K562 (cell line): ENCODE measurements around the gene ALS2.

Source experiments
- DMBX1 ChIP-seq: fragments of 250-450 bp; sonication (Bioruptor Pico); IDR thresholded peaks from 2 replicates; pipeline ENCODE4 v1.8.0; 2022; ENCODE audit warnings: inconsistent platforms, mild to moderate bottlenecking, moderate library complexity, borderline replicate concordance
- ETS2 ChIP-seq: IDR thresholded peaks from 2 replicates; pipeline ENCODE4 v1.6.1; 2016; ENCODE audit warnings: borderline replicate concordance, missing genetic modification characterization, mild to moderate bottlenecking, moderate library complexity, missing compliant biosample characterization; ENCODE audit not compliant: poor library complexity, severe bottlenecking
- NRF1 ChIP-seq, 2 experiments: fragments of 450-650 bp; IDR thresholded peaks in 1 of 2; conservative IDR thresholded peaks in 1 of 2; 2 replicates each; pipeline ENCODE4 v1.6.1; 2014; ENCODE audit warnings: mild to moderate bottlenecking in 2 of 2
- POLR2AphosphoS2 ChIP-seq: IDR thresholded peaks from 2 replicates; pipeline ENCODE4 v1.6.1; 2012; ENCODE audit warnings: low read length, improper control_type of control experiment
- TF ChIP-seq, protein P1 (sequence below), 2 experiments: fragments of 450-650 bp; conservative IDR thresholded peaks; 2 replicates each; pipeline ENCODE4 v1.6.1; 2017; ENCODE audit warnings: mild to moderate bottlenecking in 2 of 2, moderate library complexity in 2 of 2

DNA sequence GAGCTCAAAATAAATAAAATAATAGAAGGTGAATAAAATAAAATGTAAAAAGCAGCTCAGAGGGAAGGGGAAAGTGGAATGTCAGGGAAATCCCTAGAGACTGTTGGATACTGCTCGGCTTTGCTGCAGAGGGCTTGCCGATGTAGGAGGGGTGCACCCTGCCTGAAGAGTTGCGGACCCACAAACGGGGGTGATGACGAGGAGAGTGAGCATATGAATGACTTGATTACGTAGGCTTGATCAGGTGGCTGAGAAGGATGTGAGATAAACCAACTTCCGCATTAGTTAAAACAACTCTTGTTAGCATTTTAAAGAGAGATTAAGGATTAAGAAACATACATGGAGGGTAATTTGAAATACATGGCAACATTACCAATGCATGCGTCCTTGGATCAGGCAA, 116.4 kb downstream of the ALS2 start:
- TF ChIP-seq DMBX1 (CRISPR knock-in tag) (no peak), POLR2AphosphoS2 (no peak), ETS2 (tag) (no peak), NRF1 (conservative IDR thresholded peaks at IDR 0.05 in 1 of 2, IDR thresholded peaks at IDR 0.05 in 1 of 2) (no peak)
- TF ChIP-seq, protein P1, sequence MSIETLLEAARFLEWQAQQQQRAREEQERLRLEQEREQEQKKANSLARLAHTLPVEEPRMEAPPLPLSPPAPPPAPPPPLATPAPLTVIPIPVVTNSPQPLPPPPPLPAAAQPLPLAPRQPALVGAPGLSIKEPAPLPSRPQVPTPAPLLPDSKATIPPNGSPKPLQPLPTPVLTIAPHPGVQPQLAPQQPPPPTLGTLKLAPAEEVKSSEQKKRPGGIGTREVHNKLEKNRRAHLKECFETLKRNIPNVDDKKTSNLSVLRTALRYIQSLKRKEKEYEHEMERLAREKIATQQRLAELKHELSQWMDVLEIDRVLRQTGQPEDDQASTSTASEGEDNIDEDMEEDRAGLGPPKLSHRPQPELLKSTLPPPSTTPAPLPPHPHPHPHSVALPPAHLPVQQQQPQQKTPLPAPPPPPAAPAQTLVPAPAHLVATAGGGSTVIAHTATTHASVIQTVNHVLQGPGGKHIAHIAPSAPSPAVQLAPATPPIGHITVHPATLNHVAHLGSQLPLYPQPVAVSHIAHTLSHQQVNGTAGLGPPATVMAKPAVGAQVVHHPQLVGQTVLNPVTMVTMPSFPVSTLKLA (conservative IDR thresholded peaks at IDR 0.05), result no peak
